NCI-H2196 treated with DMSO at 0.1 percent for 48 hours (cell line): ENCODE data around the gene GRAMD1A.

Experiments used
- DNase-seq: peaks from one replicate; lab custom pipeline; 2025; ENCODE audit not compliant: unreplicated experiment; lab: John Stamatoyannopoulos, UW

The GRAMD1A gene

DNA sequence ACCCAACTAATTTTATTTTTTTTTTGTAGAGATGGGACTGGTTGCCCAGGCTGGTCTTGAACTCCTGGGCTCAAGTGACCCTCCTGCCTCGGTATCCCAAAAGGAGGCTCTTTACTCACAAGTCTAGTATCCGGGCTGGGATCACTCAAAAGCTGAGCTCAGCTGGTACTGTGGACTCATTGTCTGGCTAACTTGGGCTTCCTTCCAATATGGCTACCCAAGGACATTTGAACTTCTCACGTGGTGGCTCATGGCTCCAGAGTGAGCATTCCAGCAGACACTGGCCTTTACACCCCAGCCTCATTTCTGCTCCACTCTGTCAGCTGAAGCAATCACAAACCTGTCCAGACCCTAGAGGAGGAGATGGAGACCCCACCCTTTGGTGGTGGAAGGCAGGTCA lies 70.3 kb downstream of the GRAMD1A start:
- no peak for DNase-seq

DNA sequence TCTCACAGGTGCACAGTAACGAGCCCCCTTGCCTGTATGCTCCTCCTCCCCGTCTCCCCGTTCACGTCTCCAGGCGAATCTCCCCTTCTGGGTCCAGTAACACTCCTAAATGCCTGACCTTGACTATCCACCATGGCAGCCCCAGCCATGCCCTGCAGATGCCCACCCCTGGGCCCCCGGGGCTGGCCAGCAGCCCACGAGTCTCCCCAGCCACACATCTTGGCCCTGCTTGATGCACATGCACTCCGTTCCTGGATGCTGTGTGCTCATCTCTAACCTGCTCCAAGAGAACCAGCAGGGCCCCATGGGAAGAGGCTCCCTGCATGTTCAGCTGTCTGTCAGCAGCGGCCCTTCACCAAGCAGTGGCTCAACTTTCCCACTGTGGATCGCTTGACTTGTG lies 73.4 kb downstream of the GRAMD1A start:
- no peak for DNase-seq

DNA sequence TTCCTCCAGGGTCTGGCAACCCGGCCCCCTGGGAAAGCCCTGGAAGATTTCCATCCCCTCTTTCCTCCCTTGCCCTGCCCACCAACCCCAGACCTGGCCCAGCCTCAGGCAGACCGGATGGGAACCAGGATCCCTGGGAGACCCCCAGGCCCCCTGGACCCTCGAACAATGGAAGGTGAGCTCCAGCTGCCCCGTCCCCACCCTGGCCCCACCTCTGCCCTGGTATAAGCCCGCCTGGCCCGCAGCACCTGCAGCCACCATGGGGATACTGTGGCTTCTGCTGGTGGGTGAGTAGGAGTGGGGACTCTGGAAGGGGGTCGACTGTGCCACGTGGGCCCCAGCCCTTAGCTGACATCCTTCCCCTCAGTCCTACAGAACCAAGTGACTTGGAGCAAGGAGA lies 73.8 kb downstream of the GRAMD1A start:
- no peak for DNase-seq

DNA sequence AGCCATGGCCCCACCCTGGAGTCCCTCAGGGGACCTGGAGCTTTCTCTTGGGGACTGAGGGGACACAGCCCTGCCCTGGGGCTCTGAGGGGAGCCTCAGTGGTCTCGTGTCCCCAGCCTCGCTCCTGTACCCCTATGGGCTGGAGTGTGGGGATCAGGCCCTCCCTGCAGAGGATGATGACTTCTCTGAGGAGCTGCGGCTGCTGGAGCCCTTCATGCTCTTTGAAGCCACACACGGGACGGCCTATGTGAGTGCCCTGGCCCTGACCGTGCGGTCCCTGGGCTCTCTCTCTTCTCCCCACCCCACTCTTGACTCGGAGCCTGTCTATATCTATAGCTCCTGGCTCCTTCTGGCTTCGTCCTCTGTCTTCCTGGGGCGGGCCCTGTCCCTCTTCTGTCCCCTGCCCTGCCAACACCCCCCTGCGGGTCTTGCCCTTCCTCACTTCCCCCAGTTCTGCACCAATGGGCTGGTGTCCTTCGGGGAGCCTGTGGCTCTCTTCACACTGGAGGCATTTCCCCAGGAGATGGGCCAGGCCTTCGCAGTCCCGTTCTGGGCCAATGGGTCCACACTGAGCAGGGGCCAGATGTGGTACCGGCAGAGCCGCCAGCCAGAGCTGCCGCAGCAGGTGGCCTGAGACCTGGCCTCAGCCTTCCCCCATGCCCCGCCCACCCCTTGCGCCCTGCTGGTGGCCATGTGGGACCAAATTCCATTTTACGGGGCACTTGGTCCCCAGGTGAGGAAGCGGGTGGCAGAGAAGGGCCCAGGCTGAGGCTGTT lies 74.5 kb downstream of the GRAMD1A start:
- DNase-seq, result no peak

DNA sequence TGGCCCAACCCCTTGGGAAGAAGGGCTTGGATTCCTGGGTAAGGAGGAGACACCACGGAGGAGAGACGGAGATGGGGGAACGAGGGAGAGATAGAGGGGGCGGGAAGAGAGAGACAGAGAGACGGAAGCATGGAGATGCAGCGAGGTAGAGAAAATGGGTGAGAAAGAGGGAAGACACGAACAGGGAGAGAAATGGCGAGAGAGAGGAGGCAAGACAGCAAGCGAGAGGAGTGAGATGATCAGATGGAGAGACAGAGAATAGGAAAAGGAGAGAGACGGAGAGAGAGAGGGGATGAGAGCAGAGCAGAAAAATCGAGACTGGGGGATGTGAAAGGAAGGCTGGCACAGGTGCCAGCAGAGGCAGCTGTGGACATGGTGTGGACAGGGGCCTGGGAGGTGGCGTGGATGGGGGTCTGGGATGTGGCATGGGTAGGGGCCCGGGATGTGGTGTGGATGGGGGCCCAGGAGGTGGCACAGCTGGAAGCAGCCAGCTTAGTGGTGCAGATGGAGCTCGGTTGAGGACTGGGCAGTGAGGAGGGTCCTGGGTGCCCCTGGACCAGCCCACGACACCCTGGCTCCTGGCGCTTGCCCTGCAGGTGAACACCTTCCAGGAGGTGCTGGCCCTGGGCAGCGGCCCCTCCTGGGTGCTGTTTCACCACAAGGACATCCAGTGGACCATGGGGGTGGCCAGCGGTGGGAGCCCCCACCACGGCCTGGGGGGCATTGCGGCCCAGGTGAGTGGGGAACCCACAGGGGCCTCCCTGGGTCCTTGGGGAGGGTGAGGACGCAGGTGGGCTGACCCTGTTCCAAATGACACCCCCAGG lies 75.3 kb downstream of the GRAMD1A start:
- no peak for DNase-seq

DNA sequence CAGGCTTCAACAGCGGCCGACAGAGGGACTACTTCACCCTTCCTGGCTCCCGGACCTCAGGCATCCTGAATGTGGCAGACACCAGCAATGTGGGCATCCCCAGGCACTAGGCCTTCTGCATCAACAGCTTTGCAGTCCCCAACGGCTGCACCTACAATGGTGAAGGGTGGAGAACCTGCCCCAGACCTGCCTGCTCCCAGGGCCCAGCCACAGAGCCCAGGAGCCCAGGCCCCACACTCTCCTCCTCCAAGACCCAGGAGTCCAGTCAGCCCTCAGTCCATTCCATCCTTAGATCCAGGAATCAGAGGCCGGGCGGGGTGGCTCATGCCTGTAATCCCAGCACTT lies 75.9 kb downstream of the GRAMD1A start:
- no peak for DNase-seq
